ENCODE measurements around the gene CEACAM16.

The CEACAM16 gene

DNA sequence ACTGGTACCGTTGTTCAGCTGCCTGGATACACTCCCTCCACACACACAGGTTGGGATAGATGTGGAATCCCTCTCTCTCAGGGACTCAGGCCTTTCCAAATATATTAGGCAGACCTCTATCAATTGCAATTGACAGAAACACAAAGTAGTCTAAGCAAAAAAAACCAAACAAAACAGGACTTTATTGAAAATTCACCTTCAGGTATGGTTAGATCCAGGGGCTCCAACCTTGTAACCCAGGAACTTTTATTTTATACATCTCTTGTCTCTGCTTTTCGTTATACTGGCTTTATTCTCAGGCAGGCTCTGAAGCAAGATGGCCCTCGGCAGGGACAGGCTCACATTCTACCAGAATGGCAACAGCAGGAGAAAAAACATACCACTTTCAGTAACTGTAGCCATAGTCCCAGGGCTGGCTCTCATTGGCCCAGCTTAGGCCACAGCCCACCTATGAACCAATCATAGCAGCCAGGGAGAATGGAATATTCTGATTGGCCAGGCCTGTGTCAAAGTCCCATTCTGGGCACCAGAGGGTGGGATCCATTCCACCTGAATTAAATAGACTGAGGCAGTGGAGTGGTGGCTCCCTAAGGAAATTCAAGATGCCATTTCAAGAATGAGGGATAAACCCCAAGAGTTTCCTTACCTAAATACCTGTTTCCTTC is 40.8 kb upstream of the CEACAM16 start:
- TF ChIP-seq CTCF (IDR thresholded peaks at IDR 0.05; ENCODE audit: control extremely low read depth, extremely low read depth, low read depth, missing control alignments) = no peak
- ChIA-PET POLR2A (no interaction called here), CTCF (interaction anchor here (0.7 to 12.8 kb wide), 18 partner anchors 9 to 681 kb away, joined by 3 to 103 read pairs (median 5); no protein-coding TSS in a partner anchor)
- no peak for DNase-seq (ENCODE audit: extremely low spot score)

- ChIA-PET POLR2A (no interaction called here), CTCF (interaction anchor here (0.7 to 12.8 kb wide), 5 partner anchors 30 to 124 kb away, joined by 3 to 103 read pairs (median 5); no protein-coding TSS in a partner anchor)
- no peak for DNase-seq (ENCODE audit: extremely low spot score)
- TF ChIP-seq CTCF (IDR thresholded peaks at IDR 0.05; ENCODE audit: control extremely low read depth, extremely low read depth, low read depth, missing control alignments) = no peak
Measured at GRCh38 chr19:44660081-44660480, 38.9 kb upstream of the CEACAM16 start.

- ChIA-PET CTCF (interaction anchor here (1.4 to 12.8 kb wide), 3 partner anchors 62 to 111 kb away, joined by 4 to 103 read pairs (median 27); no protein-coding TSS in a partner anchor), POLR2A (no interaction called here)
- no peak for DNase-seq (ENCODE audit: extremely low spot score)
- no peak for TF ChIP-seq CTCF (IDR thresholded peaks at IDR 0.05; ENCODE audit: control extremely low read depth, extremely low read depth, low read depth, missing control alignments)
Measured at GRCh38 chr19:44661205-44661604, 37.7 kb upstream of the CEACAM16 start.

GRCh38 chr19:44661904-44662303 is 37.0 kb upstream of the CEACAM16 start:
- TF ChIP-seq CTCF (IDR thresholded peaks at IDR 0.05; ENCODE audit: control extremely low read depth, extremely low read depth, low read depth, missing control alignments) = no peak
- ChIA-PET POLR2A (no interaction called here), CTCF (interaction anchor here (1.1 to 12.8 kb wide), 11 partner anchors 9 to 110 kb away, joined by 3 to 103 read pairs (median 6); no protein-coding TSS in a partner anchor)
- DNase-seq (ENCODE audit: extremely low spot score) = no peak

DNA sequence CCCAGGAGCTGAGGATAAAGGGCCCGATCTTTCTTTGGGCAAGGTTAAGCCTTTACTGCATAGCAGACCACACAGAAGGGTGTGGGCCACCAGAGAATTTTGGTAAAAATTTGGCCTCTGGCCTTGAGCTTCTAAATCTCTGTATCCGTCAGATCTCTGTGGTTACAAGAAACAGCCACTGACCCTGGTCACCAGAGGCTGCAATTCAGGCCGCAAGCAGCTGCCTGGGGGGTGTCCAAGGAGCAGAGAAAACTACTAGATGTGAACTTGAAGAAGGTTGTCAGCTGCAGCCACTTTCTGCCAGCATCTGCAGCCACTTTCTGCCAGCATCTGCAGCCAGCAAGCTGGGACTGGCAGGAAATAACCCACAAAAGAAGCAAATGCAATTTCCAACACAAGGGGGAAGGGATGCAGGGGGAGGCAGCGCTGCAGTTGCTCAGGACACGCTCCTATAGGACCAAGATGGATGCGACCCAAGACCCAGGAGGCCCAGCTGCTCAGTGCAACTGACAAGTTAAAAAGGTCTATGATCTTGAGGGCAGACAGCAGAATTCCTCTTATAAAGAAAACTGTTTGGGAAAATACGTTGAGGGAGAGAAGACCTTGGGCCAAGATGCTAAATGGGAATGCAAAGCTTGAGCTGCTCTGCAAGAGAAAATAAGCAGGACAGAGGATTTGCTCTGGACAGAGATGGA is 36.1 kb upstream of the CEACAM16 start:
- POLR2A ChIA-PET = no interaction called here
- CTCF ChIA-PET = interaction anchor here (0.8 to 12.8 kb wide), 15 partner anchors 8 to 181 kb away, joined by 3 to 103 read pairs (median 6); no protein-coding TSS in a partner anchor
- DNase-seq (ENCODE audit: extremely low spot score) = no peak

More for the DNA sequence above, 36.1 kb upstream of the CEACAM16 start:
- TF ChIP-seq CTCF (IDR thresholded peaks at IDR 0.05; ENCODE audit: control extremely low read depth, extremely low read depth, low read depth, missing control alignments) = no peak
